Measurements from ENCODE around the gene TNFRSF6B.

DNA sequence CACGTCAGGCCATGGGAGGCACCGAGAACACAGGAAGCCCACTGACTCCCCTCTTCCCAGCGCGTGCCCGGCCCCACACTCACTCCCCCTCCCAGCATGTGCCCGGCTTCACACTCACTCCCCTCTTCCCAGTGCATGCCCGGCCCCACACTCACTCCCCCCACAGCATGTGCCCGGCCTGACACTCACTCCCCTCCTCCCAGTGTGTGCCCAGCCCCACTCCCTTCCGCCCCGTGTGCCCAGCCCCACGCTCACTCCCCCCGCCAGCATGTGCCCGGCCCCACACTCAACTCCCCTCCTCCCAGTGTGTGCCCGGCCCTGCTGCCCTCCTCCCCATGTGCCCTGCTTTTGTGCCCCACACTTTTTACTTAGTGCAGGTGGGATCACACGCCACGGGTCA, 28.6 kb upstream of the TNFRSF6B start:
- TF ChIP-seq, protein P1, sequence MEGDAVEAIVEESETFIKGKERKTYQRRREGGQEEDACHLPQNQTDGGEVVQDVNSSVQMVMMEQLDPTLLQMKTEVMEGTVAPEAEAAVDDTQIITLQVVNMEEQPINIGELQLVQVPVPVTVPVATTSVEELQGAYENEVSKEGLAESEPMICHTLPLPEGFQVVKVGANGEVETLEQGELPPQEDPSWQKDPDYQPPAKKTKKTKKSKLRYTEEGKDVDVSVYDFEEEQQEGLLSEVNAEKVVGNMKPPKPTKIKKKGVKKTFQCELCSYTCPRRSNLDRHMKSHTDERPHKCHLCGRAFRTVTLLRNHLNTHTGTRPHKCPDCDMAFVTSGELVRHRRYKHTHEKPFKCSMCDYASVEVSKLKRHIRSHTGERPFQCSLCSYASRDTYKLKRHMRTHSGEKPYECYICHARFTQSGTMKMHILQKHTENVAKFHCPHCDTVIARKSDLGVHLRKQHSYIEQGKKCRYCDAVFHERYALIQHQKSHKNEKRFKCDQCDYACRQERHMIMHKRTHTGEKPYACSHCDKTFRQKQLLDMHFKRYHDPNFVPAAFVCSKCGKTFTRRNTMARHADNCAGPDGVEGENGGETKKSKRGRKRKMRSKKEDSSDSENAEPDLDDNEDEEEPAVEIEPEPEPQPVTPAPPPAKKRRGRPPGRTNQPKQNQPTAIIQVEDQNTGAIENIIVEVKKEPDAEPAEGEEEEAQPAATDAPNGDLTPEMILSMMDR (conservative IDR thresholded peaks at IDR 0.05; ENCODE audit: low read length), result no peak
- no peak for TF ChIP-seq EZH2phosphoT487 (IDR thresholded peaks at IDR 0.05; ENCODE audit: borderline replicate concordance)

Measured in Loucy (cell line).